ENCODE measurements around the gene DDX24.

The DDX24 gene

GRCh38 chr14:94030571-94030970 lies 50.4 kb downstream of the DDX24 start:
- no peak overlapping the region for H3K4me3 ChIP-seq (ENCODE audit: low read length in 2 of 2)
- H3K9me3 ChIP-seq (ENCODE audit: control insufficient read depth in 2 of 2, low read length in 2 of 2), result no peaks in the 10 kb centered on the region
- H3K27ac ChIP-seq (ENCODE audit: low read length), result no peak overlapping the region
- no peak overlapping the region for H3K9ac ChIP-seq (ENCODE audit: low read length in 2 of 2)
- no peaks in the 10 kb centered on the region for H3K27me3 ChIP-seq (ENCODE audit: control insufficient read depth in 1 of 2, insufficient read depth in 2 of 2, low read length in 2 of 2)
- peaks cover 5% of the 10 kb centered on the region for H3K4me1 ChIP-seq (ENCODE audit: control insufficient read depth, insufficient read depth, low read length)
- H3K36me3 ChIP-seq (ENCODE audit: control insufficient read depth in 2 of 2, insufficient read depth in 2 of 2, low read length in 2 of 2), result no peaks in the 10 kb centered on the region

- Histone ChIP-seq H3K27ac (ENCODE audit: low read length) (no peak overlapping the region), H3K9me3 (ENCODE audit: control insufficient read depth in 2 of 2, low read length in 2 of 2) (no peaks in the 10 kb centered on the region), H3K36me3 (ENCODE audit: control insufficient read depth in 2 of 2, insufficient read depth in 2 of 2, low read length in 2 of 2) (no peaks in the 10 kb centered on the region), H3K27me3 (ENCODE audit: control insufficient read depth in 1 of 2, insufficient read depth in 2 of 2, low read length in 2 of 2) (no peaks in the 10 kb centered on the region), H3K9ac (ENCODE audit: low read length in 2 of 2) (no peak overlapping the region), H3K4me1 (ENCODE audit: control insufficient read depth, insufficient read depth, low read length) (peaks cover 5% of the 10 kb centered on the region), H3K4me3 (ENCODE audit: low read length in 2 of 2) (no peak overlapping the region)
These were observed 51.3 kb downstream of the DDX24 start for GRCh38 chr14:94029671-94030203.

- H3K27ac ChIP-seq (ENCODE audit: low read length), result no peak overlapping the region
- no peaks in the 10 kb centered on the region for H3K36me3 ChIP-seq (ENCODE audit: control insufficient read depth in 2 of 2, insufficient read depth in 2 of 2, low read length in 2 of 2)
- H3K9me3 ChIP-seq (ENCODE audit: control insufficient read depth in 2 of 2, low read length in 2 of 2), result no peaks in the 10 kb centered on the region
- peaks cover 5% of the 10 kb centered on the region for H3K4me1 ChIP-seq (ENCODE audit: control insufficient read depth, insufficient read depth, low read length)
- H3K9ac ChIP-seq (ENCODE audit: low read length in 2 of 2), result no peak overlapping the region
- H3K4me3 ChIP-seq (ENCODE audit: low read length in 2 of 2), result no peak overlapping the region
- no peaks in the 10 kb centered on the region for H3K27me3 ChIP-seq (ENCODE audit: control insufficient read depth in 1 of 2, insufficient read depth in 2 of 2, low read length in 2 of 2)
These were observed 51.7 kb downstream of the DDX24 start for GRCh38 chr14:94029265-94029664.

- H3K27ac ChIP-seq (ENCODE audit: low read length), result no peak overlapping the region
- no peak overlapping the region for H3K4me3 ChIP-seq (ENCODE audit: low read length in 2 of 2)
- no peaks in the 10 kb centered on the region for H3K36me3 ChIP-seq (ENCODE audit: control insufficient read depth in 2 of 2, insufficient read depth in 2 of 2, low read length in 2 of 2)
- no peaks in the 10 kb centered on the region for H3K27me3 ChIP-seq (ENCODE audit: control insufficient read depth in 1 of 2, insufficient read depth in 2 of 2, low read length in 2 of 2)
- no peaks in the 10 kb centered on the region for H3K9me3 ChIP-seq (ENCODE audit: control insufficient read depth in 2 of 2, low read length in 2 of 2)
- no peak overlapping the region for H3K9ac ChIP-seq (ENCODE audit: low read length in 2 of 2)
- peaks cover 5% of the 10 kb centered on the region for H3K4me1 ChIP-seq (ENCODE audit: control insufficient read depth, insufficient read depth, low read length)
These were observed 52.6 kb downstream of the DDX24 start for GRCh38 chr14:94028450-94028826.

- Histone ChIP-seq H3K9me3 (ENCODE audit: control insufficient read depth in 2 of 2, low read length in 2 of 2) (no peaks in the 10 kb centered on the region), H3K4me1 (ENCODE audit: control insufficient read depth, insufficient read depth, low read length) (peaks cover 5% of the 10 kb centered on the region), H3K4me3 (ENCODE audit: low read length in 2 of 2) (no peak overlapping the region), H3K27me3 (ENCODE audit: control insufficient read depth in 1 of 2, insufficient read depth in 2 of 2, low read length in 2 of 2) (no peaks in the 10 kb centered on the region), H3K36me3 (ENCODE audit: control insufficient read depth in 2 of 2, insufficient read depth in 2 of 2, low read length in 2 of 2) (no peaks in the 10 kb centered on the region), H3K9ac (ENCODE audit: low read length in 2 of 2) (no peak overlapping the region), H3K27ac (ENCODE audit: low read length) (no peak overlapping the region)
These were observed 53.2 kb downstream of the DDX24 start for GRCh38 chr14:94027566-94028449.

- H3K36me3 ChIP-seq (ENCODE audit: control insufficient read depth in 2 of 2, insufficient read depth in 2 of 2, low read length in 2 of 2), result no peaks in the 10 kb centered on the region
- peaks cover 5% of the 10 kb centered on the region for H3K4me1 ChIP-seq (ENCODE audit: control insufficient read depth, insufficient read depth, low read length)
- H3K9me3 ChIP-seq (ENCODE audit: control insufficient read depth in 2 of 2, low read length in 2 of 2), result no peaks in the 10 kb centered on the region
- H3K4me3 ChIP-seq (ENCODE audit: low read length in 2 of 2), result peak overlapping the region; percentile 24 to 72
- H3K9ac ChIP-seq (ENCODE audit: low read length in 2 of 2), result no peak overlapping the region
- H3K27ac ChIP-seq (ENCODE audit: low read length), result no peak overlapping the region
- no peaks in the 10 kb centered on the region for H3K27me3 ChIP-seq (ENCODE audit: control insufficient read depth in 1 of 2, insufficient read depth in 2 of 2, low read length in 2 of 2)
These were observed 54.0 kb downstream of the DDX24 start for GRCh38 chr14:94026889-94027469.

GRCh38 chr14:94026173-94026888 lies 54.7 kb downstream of the DDX24 start, which contains the start of gene OTUB2:
TSS of gene OTUB2 (plus strand) at chr14:94026340. CDS start at chr14:94026538, 198 bp downstream.
- Histone ChIP-seq H3K27ac (ENCODE audit: low read length) (no peak within 1 kb of the TSS), H3K4me1 (ENCODE audit: control insufficient read depth, insufficient read depth, low read length) (peaks cover 5% of the 10 kb centered on the region), H3K9ac (ENCODE audit: low read length in 2 of 2) (no peak within 1 kb of the TSS), H3K27me3 (ENCODE audit: control insufficient read depth in 1 of 2, insufficient read depth in 2 of 2, low read length in 2 of 2) (no peaks in the 10 kb centered on the region), H3K9me3 (ENCODE audit: control insufficient read depth in 2 of 2, low read length in 2 of 2) (no peaks in the 10 kb centered on the region), H3K36me3 (ENCODE audit: control insufficient read depth in 2 of 2, insufficient read depth in 2 of 2, low read length in 2 of 2) (no peaks in the 10 kb centered on the region), H3K4me3 (ENCODE audit: low read length in 2 of 2) (peak within 1 kb of the TSS; percentile 24 to 72)

GRCh38 chr14:94025720-94026119 lies 55.3 kb downstream of the DDX24 start:
- Histone ChIP-seq H3K4me1 (ENCODE audit: control insufficient read depth, insufficient read depth, low read length) (peaks cover 5% of the 10 kb centered on the region), H3K9ac (ENCODE audit: low read length in 2 of 2) (no peak overlapping the region), H3K27me3 (ENCODE audit: control insufficient read depth in 1 of 2, insufficient read depth in 2 of 2, low read length in 2 of 2) (no peaks in the 10 kb centered on the region), H3K27ac (ENCODE audit: low read length) (no peak overlapping the region), H3K4me3 (ENCODE audit: low read length in 2 of 2) (peak overlapping the region; percentile 24 to 72), H3K9me3 (ENCODE audit: control insufficient read depth in 2 of 2, low read length in 2 of 2) (no peaks in the 10 kb centered on the region), H3K36me3 (ENCODE audit: control insufficient read depth in 2 of 2, insufficient read depth in 2 of 2, low read length in 2 of 2) (no peaks in the 10 kb centered on the region)

- Histone ChIP-seq H3K4me3 (ENCODE audit: low read length in 2 of 2) (no peak overlapping the region), H3K4me1 (ENCODE audit: control insufficient read depth, insufficient read depth, low read length) (peaks cover 5% of the 10 kb centered on the region), H3K27me3 (ENCODE audit: control insufficient read depth in 1 of 2, insufficient read depth in 2 of 2, low read length in 2 of 2) (no peaks in the 10 kb centered on the region), H3K9me3 (ENCODE audit: control insufficient read depth in 2 of 2, low read length in 2 of 2) (no peaks in the 10 kb centered on the region), H3K36me3 (ENCODE audit: control insufficient read depth in 2 of 2, insufficient read depth in 2 of 2, low read length in 2 of 2) (no peaks in the 10 kb centered on the region), H3K27ac (ENCODE audit: low read length) (no peak overlapping the region), H3K9ac (ENCODE audit: low read length in 2 of 2) (no peak overlapping the region)
These were observed 56.5 kb downstream of the DDX24 start for GRCh38 chr14:94024549-94024948.

- H3K36me3 ChIP-seq (ENCODE audit: control insufficient read depth in 2 of 2, insufficient read depth in 2 of 2, low read length in 2 of 2), result no peaks in the 10 kb centered on the region
- H3K27ac ChIP-seq (ENCODE audit: low read length), result no peak overlapping the region
- no peak overlapping the region for H3K4me3 ChIP-seq (ENCODE audit: low read length in 2 of 2)
- no peak overlapping the region for H3K9ac ChIP-seq (ENCODE audit: low read length in 2 of 2)
- peaks cover 5% of the 10 kb centered on the region for H3K4me1 ChIP-seq (ENCODE audit: control insufficient read depth, insufficient read depth, low read length)
- H3K27me3 ChIP-seq (ENCODE audit: control insufficient read depth in 1 of 2, insufficient read depth in 2 of 2, low read length in 2 of 2), result no peaks in the 10 kb centered on the region
- no peaks in the 10 kb centered on the region for H3K9me3 ChIP-seq (ENCODE audit: control insufficient read depth in 2 of 2, low read length in 2 of 2)
These were observed 58.2 kb downstream of the DDX24 start for GRCh38 chr14:94022532-94023411.

Measured in stomach smooth muscle (tissue), 2 donors.